BLaER1 (cell line): ENCODE data around the gene PLCL1.

ENCODE experiments used
- H3K27ac ChIP-seq: shearing (Covaris generic); formaldehyde crosslinking; 2 replicates; pipeline ENCODE4 v1.8.1; 2022
- H3K27me3 ChIP-seq: shearing (Covaris generic); formaldehyde crosslinking; 2 replicates; pipeline ENCODE4 v1.8.1; 2022
- H3K36me3 ChIP-seq: shearing (Covaris generic); formaldehyde crosslinking; 2 replicates; pipeline ENCODE4 v1.8.1; 2022
- H3K4me1 ChIP-seq: shearing (Covaris generic); formaldehyde crosslinking; 2 replicates; pipeline ENCODE4 v1.8.1; 2022
- H3K4me2 ChIP-seq: shearing (Covaris generic); formaldehyde crosslinking; 2 replicates; pipeline ENCODE4 v1.8.1; 2022
- H3K4me3 ChIP-seq: shearing (Covaris generic); formaldehyde crosslinking; 2 replicates; pipeline ENCODE4 v1.8.1; 2022
- H3K9ac ChIP-seq: shearing (Covaris generic); formaldehyde crosslinking; 2 replicates; pipeline ENCODE4 v1.8.1; 2022
- H3K9me3 ChIP-seq: shearing (Covaris generic); formaldehyde crosslinking; 2 replicates; pipeline ENCODE4 v1.8.1; 2022
- H4K20me1 ChIP-seq: shearing (Covaris generic); formaldehyde crosslinking; 2 replicates; pipeline ENCODE4 v1.8.1; 2022
- Cebpa-rat ChIP-seq: shearing (Covaris generic); IDR thresholded peaks from 2 replicates; pipeline ENCODE4 v1.8.1; 2022

The PLCL1 gene

DNA sequence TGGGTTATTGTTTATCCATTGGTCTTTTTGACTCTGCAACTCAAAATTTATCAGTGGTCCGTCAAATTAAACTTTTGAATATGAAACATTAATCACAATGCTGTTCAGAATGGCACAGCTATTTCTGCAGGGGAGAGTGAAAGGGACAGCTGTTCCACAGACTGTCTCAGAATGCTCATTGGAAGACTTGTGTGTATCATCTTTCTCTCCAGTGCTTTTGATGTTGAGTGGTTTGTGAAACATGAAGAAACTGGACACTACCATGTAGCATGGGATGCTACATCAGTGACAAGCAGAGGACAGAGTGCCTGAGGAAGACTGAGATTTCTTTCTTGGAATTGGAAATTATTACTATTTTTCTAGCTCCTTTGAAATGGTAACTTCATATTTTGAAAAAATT, 115.7 kb downstream of the PLCL1 start:
- no peak for TF ChIP-seq Cebpa-rat
- H3K4me3 ChIP-seq: no peak overlapping the region
- no peak overlapping the region for H3K4me2 ChIP-seq
- no peaks in the 10 kb centered on the region for H4K20me1 ChIP-seq
- no peaks in the 10 kb centered on the region for H3K4me1 ChIP-seq
- H3K9me3 ChIP-seq: no peaks in the 10 kb centered on the region
- no peak overlapping the region for H3K27ac ChIP-seq
- H3K9ac ChIP-seq: no peak overlapping the region
- no peaks in the 10 kb centered on the region for H3K36me3 ChIP-seq
- no peaks in the 10 kb centered on the region for H3K27me3 ChIP-seq

DNA sequence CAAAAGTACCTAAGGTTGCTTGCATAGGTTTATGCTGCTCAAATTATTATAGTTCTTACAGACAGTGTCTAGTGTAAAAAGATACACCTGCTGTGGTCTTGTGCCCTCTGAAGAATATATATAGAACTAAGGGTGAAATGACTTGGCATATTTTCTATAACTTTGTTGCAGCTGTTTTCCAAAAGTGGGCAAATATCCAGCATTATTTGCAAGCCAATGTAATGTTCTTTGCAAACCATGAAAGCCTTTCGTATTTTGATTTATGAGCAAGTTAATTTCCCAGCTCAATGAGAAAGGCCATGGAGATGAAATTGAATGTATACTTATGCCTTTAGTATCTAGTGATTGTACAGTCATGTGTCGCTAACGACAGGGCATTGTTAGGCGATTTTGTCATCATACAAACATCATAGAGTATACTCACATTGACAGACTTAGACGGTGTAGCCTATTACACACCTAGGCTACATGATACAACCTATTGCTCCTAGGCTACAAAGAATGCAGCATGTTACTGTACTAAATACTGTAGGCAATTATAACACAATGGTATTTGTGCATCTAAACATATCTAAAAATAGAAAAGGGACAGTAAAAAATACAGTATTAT, 116.3 kb downstream of the PLCL1 start:
- no peaks in the 10 kb centered on the region for H3K4me1 ChIP-seq
- TF ChIP-seq Cebpa-rat: no peak
- no peaks in the 10 kb centered on the region for H4K20me1 ChIP-seq
- no peak overlapping the region for H3K4me2 ChIP-seq
- H3K36me3 ChIP-seq: no peaks in the 10 kb centered on the region
- no peaks in the 10 kb centered on the region for H3K27me3 ChIP-seq
- no peak overlapping the region for H3K4me3 ChIP-seq
- H3K9me3 ChIP-seq: no peaks in the 10 kb centered on the region
- H3K9ac ChIP-seq: no peak overlapping the region
- H3K27ac ChIP-seq: no peak overlapping the region

DNA sequence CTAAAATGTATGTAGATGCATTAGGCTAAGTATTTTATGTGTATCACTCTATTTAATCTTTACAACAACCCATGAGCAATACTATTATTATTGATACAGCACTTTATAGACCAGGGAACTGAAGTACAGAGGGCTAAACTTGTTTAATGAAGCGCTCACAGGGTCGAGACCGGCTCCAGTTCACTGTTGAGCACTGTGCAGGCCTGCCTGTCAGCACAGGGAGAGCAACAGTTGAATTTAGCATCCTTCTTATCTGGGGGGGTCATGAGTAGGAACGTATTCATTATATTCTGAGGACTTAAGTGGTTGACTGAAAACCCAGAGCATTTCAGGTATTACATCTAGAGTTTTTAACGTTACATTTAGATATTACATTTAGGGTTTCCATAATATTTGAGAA, 120.1 kb downstream of the PLCL1 start:
- no peaks in the 10 kb centered on the region for H3K27me3 ChIP-seq
- no peaks in the 10 kb centered on the region for H4K20me1 ChIP-seq
- no peak overlapping the region for H3K27ac ChIP-seq
- TF ChIP-seq Cebpa-rat: no peak
- no peak overlapping the region for H3K4me2 ChIP-seq
- H3K4me1 ChIP-seq: no peaks in the 10 kb centered on the region
- no peaks in the 10 kb centered on the region for H3K36me3 ChIP-seq
- no peaks in the 10 kb centered on the region for H3K9me3 ChIP-seq
- H3K4me3 ChIP-seq: no peak overlapping the region
- H3K9ac ChIP-seq: no peak overlapping the region

DNA sequence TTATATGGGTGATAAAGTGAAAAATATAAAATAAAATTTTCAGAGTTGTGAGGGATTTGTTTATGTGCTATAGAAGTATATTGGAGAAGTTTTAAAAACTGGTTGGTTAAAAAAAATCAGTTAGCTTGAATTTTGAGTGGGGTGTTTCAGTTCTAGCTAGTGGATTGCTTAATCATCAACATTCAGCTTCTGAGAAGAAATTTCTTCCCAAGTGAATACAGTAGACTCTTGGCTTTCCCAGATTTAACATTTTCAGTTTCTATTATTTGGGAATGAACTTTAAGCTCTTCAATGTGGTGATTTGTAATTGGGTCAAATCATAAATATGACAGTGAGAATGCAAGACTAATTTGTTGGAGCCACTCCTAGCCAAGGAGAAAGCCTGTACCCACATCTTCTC, 120.8 kb downstream of the PLCL1 start:
- H4K20me1 ChIP-seq: no peaks in the 10 kb centered on the region
- no peak overlapping the region for H3K9ac ChIP-seq
- no peaks in the 10 kb centered on the region for H3K4me1 ChIP-seq
- H3K4me2 ChIP-seq: no peak overlapping the region
- H3K9me3 ChIP-seq: no peaks in the 10 kb centered on the region
- TF ChIP-seq Cebpa-rat: no peak
- no peak overlapping the region for H3K27ac ChIP-seq
- H3K4me3 ChIP-seq: no peak overlapping the region
- H3K36me3 ChIP-seq: no peaks in the 10 kb centered on the region
- no peaks in the 10 kb centered on the region for H3K27me3 ChIP-seq

DNA sequence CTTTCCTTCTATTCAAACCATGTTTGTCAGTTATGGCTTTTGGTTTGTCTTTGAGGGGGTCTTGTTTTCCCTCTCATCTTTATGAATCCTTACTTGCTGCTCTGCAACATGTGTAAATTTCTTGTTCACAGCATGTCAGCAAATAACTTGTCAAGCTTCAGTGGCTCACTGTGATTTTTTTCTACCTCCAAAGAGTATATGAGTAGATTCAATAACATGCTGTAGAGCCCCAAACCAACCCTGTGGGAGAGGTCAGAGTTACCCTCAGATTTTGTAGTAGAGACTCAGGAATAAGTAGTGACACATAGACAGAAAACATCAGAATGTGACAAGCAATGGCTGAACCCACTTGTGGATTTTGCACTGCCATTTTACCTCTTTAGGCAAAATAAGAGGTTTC, 121.6 kb downstream of the PLCL1 start:
- Histone ChIP-seq H3K4me2 (no peak overlapping the region), H3K9ac (no peak overlapping the region), H3K27me3 (no peaks in the 10 kb centered on the region), H3K4me1 (no peaks in the 10 kb centered on the region), H3K4me3 (no peak overlapping the region), H3K9me3 (no peaks in the 10 kb centered on the region), H4K20me1 (no peaks in the 10 kb centered on the region), H3K27ac (no peak overlapping the region), H3K36me3 (no peaks in the 10 kb centered on the region)
- TF ChIP-seq Cebpa-rat: no peak

DNA sequence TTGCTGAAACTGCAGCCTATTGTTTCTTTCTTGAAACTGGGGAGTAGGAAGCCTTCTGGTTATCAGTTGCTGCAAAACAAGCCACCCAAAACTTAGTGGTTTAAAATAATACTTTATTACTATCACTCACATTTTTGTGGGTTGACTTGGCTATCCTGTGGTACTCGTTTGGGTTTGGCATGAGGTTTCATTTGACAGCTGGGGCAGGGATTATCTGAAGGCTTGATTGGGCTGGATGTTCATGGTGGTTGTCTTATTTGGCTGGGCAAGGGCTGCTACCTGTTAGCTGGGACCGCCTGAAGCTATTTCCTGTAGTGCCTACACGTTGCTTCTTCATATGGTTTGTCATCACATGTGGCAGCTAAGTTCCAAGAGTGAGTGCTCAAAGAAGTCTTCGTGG, 122.3 kb downstream of the PLCL1 start:
- Histone ChIP-seq H4K20me1 (no peaks in the 10 kb centered on the region), H3K4me1 (no peaks in the 10 kb centered on the region), H3K27me3 (no peaks in the 10 kb centered on the region), H3K27ac (no peak overlapping the region), H3K9me3 (no peaks in the 10 kb centered on the region), H3K9ac (no peak overlapping the region), H3K4me3 (no peak overlapping the region), H3K4me2 (no peak overlapping the region), H3K36me3 (no peaks in the 10 kb centered on the region)
- TF ChIP-seq Cebpa-rat: no peak

DNA sequence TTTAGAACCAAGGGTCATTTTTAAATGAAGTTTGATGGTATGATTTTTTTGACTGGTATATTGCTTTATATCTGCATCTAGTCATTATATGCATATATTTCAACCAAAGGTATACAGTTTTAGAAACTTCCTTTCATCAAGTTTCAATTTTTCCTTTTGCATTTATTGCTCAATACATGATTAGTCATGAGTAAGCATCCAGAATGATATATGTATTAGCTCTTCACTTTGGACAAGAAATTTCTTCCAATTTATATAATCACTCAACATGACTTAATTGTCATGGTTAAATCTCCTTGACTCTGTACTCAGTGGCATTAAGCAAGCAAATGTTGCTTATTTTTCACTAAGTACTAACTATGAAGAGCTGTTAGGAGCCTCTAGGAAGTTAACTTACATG, 123.6 kb downstream of the PLCL1 start:
- H3K27ac ChIP-seq: no peak overlapping the region
- no peak overlapping the region for H3K4me2 ChIP-seq
- no peak for TF ChIP-seq Cebpa-rat
- no peak overlapping the region for H3K4me3 ChIP-seq
- no peaks in the 10 kb centered on the region for H3K36me3 ChIP-seq
- H3K27me3 ChIP-seq: no peaks in the 10 kb centered on the region
- H3K9me3 ChIP-seq: no peaks in the 10 kb centered on the region
- H3K4me1 ChIP-seq: no peaks in the 10 kb centered on the region
- H3K9ac ChIP-seq: no peak overlapping the region
- H4K20me1 ChIP-seq: no peaks in the 10 kb centered on the region

DNA sequence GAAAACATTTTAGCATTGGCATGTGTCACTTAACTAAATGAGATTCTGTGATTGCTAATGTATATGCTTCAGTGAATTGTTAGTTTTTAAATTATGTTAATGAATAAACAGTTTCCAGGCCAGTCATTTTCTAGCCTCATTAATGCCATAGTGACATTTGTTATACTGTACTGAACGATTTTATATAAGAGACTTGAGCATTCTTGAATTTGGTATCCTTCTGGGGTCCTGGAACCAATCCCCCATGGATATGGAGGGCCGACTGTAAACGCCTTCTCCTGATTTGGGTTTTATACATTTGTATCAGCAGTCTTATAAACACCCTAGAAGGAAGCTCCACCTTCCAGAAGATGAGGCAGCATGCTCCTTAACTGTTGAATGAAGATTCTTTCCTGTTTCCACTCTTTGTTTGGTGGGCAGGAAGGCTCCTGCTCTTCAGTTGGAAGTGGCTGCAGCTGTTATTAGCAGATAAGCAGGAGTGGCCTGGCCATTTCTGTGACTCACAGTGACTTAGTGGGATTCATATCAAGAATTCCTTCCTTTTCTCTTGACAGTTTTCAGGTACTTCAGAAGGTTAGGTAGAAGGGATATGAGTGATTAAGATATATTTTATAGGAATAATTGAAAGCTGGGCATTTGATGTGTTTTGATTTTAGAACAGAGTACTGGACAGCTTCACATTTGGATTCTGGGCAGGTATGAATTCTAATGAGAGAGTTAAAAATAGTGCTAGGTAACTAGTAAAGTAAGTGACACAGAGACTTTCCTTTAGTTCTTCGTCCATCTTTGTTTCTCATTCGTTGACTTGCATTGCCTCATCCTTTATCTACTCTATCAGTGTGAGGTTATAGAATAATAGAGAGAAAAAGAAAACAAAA, 124.9 kb downstream of the PLCL1 start:
- Histone ChIP-seq H3K9me3 (no peaks in the 10 kb centered on the region), H3K27me3 (no peaks in the 10 kb centered on the region), H3K27ac (no peak overlapping the region), H3K4me2 (no peak overlapping the region), H3K36me3 (no peaks in the 10 kb centered on the region), H4K20me1 (no peaks in the 10 kb centered on the region), H3K9ac (no peak overlapping the region), H3K4me1 (no peaks in the 10 kb centered on the region), H3K4me3 (no peak overlapping the region)
- TF ChIP-seq Cebpa-rat: no peak

DNA sequence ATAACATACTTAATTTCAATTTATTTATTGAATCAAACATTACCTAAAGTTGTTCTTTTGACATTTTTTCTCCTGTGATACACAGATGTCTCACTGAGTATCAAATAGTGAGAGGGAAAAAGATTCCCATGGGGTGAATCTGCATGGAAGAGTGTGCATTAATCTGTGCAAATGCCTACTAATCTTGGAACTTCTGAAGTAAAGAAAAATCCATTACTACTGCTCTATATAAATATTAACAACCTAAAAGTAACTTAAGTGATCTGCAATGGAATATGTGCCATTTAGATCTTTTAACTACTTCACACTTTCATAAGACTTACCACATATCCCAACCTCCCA, 125.5 kb downstream of the PLCL1 start:
- Histone ChIP-seq H3K27ac (no peak overlapping the region), H3K36me3 (no peaks in the 10 kb centered on the region), H4K20me1 (no peaks in the 10 kb centered on the region), H3K4me2 (no peak overlapping the region), H3K4me3 (no peak overlapping the region), H3K4me1 (no peaks in the 10 kb centered on the region), H3K9ac (no peak overlapping the region), H3K9me3 (no peaks in the 10 kb centered on the region), H3K27me3 (no peaks in the 10 kb centered on the region)
- TF ChIP-seq Cebpa-rat: no peak

DNA sequence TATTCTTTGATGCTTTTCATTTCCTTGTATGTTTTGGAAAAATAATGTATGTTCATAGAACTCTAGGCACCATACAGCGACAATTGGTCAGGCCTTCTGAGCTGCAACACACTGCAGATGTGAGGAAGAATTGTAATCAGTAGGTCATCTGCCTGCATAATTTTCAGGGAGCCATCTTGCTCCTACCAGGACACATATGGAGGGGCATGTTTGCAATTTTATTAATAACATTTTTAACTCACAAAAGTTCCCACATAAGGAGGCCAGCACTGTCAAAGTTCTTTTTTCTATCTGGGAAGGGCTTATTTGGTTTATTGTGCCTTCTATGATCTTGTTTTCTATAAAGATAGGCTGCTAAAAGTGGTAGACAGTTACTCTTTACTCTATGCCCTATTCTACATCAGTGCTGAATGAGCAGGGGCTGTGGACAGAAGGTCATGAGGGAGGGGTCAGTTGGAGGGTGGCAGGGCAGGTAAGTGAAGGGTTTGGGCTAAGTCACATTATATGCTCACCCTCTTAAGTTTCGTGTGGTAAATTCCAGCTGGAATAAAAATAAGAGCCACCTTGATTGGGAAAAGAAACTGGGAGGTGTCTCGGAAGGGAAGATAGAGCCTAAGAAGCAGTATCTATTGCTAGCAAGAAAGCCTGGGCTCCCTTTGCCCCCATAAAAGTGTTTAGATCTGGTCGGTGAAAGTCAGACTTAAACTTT, 126.3 kb downstream of the PLCL1 start:
- Histone ChIP-seq H3K27me3 (no peaks in the 10 kb centered on the region), H3K9ac (no peak overlapping the region), H3K36me3 (no peaks in the 10 kb centered on the region), H3K27ac (no peak overlapping the region), H3K9me3 (no peaks in the 10 kb centered on the region), H4K20me1 (no peaks in the 10 kb centered on the region), H3K4me1 (no peaks in the 10 kb centered on the region), H3K4me2 (no peak overlapping the region), H3K4me3 (no peak overlapping the region)
- no peak for TF ChIP-seq Cebpa-rat
